ENCODE results near the gene PAQR8.

Gene PAQR8

GRCh38 chr6:52351879-52352238, 10.1 kb upstream of the PAQR8 start:
- no peak for DNase-seq (ENCODE audit: low read depth)

DNA sequence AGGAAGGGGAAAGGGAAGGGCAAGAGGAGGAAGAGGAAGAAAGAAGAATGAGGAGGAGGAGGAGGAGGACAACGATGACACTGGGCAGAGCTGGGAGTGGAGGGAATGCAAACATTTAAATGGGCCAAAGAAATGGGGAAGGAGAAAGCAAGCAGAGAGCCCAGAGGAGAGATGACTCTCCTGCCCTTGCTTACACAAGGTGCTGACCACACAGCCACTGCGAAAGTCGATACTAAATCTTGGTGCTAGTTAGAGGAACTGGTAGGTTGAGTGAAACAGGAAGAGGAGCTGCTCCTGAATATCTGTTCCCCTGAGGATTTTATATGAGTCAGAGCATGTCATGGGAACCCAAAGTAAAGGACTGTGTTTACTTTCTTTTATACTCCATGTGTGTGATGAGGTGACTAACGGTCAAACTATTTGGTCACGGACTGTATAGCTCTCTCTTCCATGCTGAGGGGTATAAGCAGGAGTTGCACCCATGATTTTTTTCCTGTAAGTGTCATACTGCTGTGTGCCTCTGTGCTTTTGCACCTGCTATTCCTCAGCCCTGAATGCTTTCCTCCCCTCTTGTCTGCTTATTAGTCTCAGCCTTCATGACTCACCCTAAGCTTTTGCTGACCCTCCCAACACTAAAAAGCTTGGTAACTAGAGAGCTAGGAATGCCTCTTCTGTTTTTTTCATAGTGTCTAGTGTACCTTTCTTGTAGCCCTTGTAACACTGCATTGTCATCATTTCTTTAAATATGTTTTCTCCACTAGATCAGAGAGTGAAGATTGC, 9.5 kb upstream of the PAQR8 start:
- DNase-seq (ENCODE audit: low read depth) = peak; percentile 87

DNA sequence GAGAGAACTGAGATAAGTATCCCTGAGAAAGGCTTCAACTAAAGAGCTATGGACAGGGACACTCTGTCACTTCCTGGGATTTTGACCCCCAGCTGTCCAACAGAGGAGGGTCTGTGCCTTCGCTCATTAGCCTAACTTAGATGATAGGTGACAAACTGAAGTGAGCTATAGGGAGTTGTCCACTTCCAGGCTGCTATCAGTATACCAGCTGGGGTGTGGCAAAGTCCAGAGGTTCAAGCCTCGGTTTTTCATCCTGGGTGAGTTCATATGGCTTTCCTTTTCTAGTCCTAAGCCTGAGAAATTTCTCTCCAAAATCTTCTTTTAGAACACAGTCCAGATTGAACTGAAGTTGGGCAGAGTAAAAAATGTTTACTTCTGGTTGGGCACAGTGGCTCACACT, 5.9 kb upstream of the PAQR8 start:
- DNase-seq (ENCODE audit: low read depth) = no peak

DNA sequence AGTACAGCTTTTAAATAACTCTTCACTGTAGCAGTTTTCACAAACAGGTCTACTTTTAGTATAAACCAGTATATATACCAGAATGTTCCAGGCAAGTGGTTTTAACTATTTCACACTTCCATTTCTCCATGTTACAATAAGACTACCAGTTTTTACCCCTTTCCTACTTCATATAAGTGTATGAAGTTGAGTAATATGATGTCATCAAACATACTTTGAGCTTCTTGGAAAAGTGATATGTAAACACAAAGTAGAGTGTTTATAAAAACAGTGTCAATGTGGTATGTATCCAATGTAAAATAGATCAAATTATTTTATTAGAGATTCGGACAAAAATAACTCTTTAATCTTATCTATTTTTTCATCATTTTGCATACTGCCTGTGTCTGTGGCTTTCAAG, 2.5 kb upstream of the PAQR8 start:
- no peak for DNase-seq (ENCODE audit: low read depth)

DNA sequence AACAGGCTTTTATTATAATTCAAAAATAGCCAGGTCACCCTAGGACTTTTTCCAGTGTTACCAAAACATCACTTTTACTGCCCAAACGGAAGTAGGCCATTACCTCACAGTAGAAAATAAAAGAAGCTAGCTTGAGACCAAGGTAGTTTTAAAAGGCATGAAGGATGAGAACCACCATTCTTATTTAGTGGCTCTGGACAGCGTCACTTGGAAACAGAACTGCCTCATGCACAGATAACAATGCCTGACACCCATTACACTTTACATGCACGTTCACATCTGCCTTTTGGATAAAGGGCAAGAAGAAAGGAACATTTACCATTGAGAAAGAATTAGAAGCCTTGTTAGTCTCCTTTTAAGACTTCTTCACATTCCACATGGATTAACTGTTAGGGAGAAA, 1.9 kb upstream of the PAQR8 start:
- no peak for DNase-seq (ENCODE audit: low read depth)

DNA sequence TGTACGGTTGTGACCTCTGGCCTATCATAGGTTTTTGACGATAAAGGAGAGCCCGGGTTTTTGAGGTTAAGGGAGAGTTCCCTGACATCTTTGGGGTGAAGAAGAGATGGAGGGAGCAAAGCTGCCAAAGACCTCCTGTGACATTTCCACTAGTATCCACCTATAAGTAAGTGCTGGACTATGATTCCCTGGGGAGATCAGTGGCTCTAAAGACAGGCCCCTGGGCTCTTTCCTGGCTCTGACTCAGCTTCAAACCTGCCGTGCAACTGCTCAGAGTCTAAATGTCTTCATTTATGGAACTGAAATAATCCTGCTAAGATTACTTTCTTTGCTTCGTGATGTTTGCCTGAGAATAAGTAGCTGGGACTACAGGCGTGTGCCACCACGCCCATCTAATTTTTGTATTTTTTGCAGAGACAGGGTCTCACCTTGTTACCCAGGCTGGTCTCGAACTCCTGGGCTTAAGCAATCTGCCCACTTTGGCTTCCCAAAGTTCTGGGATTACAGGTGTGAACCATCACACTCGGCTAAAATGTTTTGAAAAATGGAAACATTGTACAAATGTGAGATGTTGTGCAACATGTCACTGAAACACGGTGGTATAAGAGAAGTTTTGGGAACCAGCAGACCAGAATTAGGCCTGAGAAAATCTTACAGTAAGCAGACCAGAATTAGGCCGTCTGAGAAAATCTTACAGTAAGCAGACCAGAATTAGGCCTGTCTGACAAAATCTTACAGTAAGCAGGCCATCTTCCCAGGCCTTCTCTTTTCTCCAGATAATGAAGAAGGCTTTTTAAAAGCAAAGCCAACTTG, 1.1 kb upstream of the PAQR8 start:
- no peak for DNase-seq (ENCODE audit: low read depth)

DNA sequence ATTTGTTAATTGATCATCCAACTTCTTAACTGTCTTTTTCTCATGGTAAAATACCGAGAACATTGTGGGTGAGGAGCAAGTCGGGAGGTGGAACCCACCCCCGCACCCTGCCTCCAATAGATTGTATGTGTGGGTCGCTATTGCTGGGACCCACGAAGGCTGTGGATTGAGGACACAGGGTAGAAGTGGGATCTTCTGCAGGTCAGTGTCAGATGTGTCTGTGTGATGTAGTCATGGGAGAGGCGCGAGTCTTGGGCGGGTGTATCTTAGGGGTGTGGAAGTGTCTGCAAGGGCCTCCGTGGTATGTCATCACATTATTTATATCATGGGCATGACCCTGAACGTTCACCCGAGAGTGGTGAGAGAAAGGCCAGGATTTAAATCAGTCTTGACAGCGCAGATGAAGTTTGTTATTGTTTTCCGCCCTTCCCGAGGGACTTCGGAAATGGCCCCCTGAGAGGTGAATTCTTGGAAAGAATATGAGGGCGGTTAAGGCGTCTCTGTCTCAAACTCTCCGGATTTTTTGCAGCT, 472 bp upstream of the PAQR8 start:
- DNase-seq (ENCODE audit: low read depth) = no peak

- no peak for DNase-seq (ENCODE audit: low read depth)
Measured at GRCh38 chr6:52362443-52363227, 684 bp downstream of the PAQR8 start.

DNA sequence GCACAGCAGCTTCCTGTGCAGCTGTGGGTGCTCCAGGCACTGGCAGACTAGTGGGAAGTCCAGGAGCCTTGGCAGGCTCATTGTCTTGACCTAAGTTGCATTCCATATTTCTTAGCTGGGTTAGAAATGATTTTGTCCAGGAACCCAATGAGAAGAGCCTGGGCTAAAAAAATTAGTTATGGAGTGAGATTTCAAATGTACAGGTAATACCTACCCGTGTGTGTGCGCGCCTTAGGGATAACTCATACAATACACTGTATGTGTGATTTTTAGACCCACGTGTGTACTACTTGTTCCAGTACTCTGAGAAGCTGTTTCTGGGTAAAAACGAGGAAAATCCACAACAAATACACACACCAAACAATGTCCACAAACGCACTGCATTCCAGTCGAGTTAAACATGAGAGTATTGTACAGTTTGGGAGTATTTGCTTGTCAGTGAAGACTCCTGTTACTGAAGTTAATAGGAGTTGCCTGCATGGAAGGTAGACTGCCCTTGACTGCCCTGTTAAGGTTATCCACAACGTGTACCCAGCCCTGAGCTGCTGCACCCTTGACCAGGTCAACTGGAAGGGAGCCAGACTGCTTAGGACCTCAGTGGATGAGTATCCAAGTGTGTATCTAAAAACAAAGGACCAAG, 1.4 kb downstream of the PAQR8 start:
- DNase-seq (ENCODE audit: low read depth) = no peak

- no peak for DNase-seq (ENCODE audit: low read depth)
Measured at GRCh38 chr6:52364480-52365166, 2.7 kb downstream of the PAQR8 start.

DNA sequence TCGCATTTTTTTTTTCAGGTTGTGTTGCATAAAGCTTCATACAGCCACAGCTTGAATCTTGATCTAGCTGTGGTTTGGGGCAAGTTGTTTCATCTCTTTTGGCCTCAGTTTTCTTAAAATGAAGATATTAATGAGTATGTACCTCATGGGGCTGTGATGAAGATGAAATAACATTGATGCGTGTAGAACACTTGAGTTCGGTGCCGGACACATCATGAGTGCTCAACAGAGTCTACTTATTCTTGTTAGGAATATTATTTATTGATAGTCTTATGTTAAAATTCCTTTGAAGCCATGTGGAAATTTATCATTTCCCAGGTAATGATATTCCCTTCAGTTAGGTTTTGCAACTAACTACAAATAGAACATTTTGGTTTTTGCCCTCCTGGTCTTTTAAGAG, 3.4 kb downstream of the PAQR8 start:
- DNase-seq (ENCODE audit: low read depth) = no peak

GRCh38 chr6:52365866-52366540, 4.1 kb downstream of the PAQR8 start:
- no peak for DNase-seq (ENCODE audit: low read depth)

- DNase-seq (ENCODE audit: low read depth) = no peak
Measured at GRCh38 chr6:52368002-52368401, 6.1 kb downstream of the PAQR8 start.

DNA sequence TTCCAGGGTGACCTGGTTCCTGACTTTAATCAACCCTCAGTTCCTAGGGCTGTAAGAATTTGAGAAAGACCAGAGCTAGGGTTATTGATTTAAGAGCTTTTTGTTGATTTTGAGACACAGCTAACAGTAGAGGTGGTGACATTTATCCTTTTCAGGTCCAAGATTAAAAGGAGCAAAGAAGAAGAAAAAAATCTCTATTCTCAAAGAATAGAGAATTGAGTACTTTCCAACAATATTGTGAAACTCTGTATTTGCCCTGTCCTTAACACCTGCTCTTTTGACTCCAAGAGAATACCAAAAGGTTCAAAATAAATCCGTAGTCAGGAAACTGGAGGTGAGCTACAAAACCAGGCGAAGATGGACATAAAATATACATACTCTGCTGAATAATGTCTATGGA, 7.3 kb downstream of the PAQR8 start:
- DNase-seq (ENCODE audit: low read depth) = no peak

GRCh38 chr6:52371656-52372191, 9.8 kb downstream of the PAQR8 start:
- DNase-seq (ENCODE audit: low read depth) = no peak

GRCh38 chr6:52373151-52373690, 11.3 kb downstream of the PAQR8 start:
- no peak for DNase-seq (ENCODE audit: low read depth)

DNA sequence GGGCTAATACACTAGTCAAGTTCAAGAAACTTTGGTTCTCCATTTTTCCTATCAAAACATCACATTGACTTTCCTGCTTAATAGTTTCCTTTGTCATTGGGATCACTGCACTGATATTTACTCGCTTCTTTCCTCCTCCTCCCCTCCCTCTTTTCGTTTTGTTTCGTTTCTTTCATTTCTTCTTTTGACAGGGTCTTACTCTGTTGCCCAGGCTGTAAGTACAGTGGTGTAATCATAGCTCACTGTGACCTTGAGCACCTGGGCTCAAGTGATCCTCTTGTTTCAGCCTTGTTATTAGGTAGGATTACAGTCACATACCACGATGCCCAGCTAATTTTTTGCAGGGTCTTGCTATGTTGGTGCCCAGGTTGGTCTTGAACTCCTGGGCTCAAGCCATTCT, 12.3 kb downstream of the PAQR8 start:
- no peak for DNase-seq (ENCODE audit: low read depth)

- no peak for DNase-seq (ENCODE audit: low read depth)
Measured at GRCh38 chr6:52375780-52376556, 14.0 kb downstream of the PAQR8 start.

GRCh38 chr6:52376763-52377162, 14.8 kb downstream of the PAQR8 start:
- DNase-seq (ENCODE audit: low read depth) = no peak
